Measurements from ENCODE around the gene HMGXB3.

Gene HMGXB3

GRCh38 chr5:150013931-150014330 lies 13.4 kb downstream of the HMGXB3 start:
- no peak overlapping the region for H3K4me3 ChIP-seq (ENCODE audit: low read depth, low read length)
- no peak for TF ChIP-seq CTCF (IDR thresholded peaks at IDR 0.05; ENCODE audit: control insufficient read depth, extremely low read depth, insufficient read depth)
- DNase-seq (ENCODE audit: low read depth): no peak

- DNase-seq (ENCODE audit: low read depth): no peak
- no peak overlapping the region for H3K4me3 ChIP-seq (ENCODE audit: low read depth, low read length)
- no peak for TF ChIP-seq CTCF (IDR thresholded peaks at IDR 0.05; ENCODE audit: control insufficient read depth, extremely low read depth, insufficient read depth)
Measured at GRCh38 chr5:150014456-150014855, 13.9 kb downstream of the HMGXB3 start.

- no peak for DNase-seq (ENCODE audit: low read depth)
- no peak for TF ChIP-seq CTCF (IDR thresholded peaks at IDR 0.05; ENCODE audit: control insufficient read depth, extremely low read depth, insufficient read depth)
- no peak overlapping the region for H3K4me3 ChIP-seq (ENCODE audit: low read depth, low read length)
Measured at GRCh38 chr5:150015415-150015814, 14.9 kb downstream of the HMGXB3 start.

- DNase-seq (ENCODE audit: low read depth): no peak
- no peak overlapping the region for H3K4me3 ChIP-seq (ENCODE audit: low read depth, low read length)
- no peak for TF ChIP-seq CTCF (IDR thresholded peaks at IDR 0.05; ENCODE audit: control insufficient read depth, extremely low read depth, insufficient read depth)
Measured at GRCh38 chr5:150016537-150016936, 16.0 kb downstream of the HMGXB3 start.

GRCh38 chr5:150017226-150018005 lies 16.9 kb downstream of the HMGXB3 start:
- no peak for TF ChIP-seq CTCF (IDR thresholded peaks at IDR 0.05; ENCODE audit: control insufficient read depth, extremely low read depth, insufficient read depth)
- no peak for DNase-seq (ENCODE audit: low read depth)

GRCh38 chr5:150020249-150020648 lies 19.7 kb downstream of the HMGXB3 start:
- DNase-seq (ENCODE audit: low read depth): no peak
- no peak overlapping the region for H3K4me3 ChIP-seq (ENCODE audit: low read depth, low read length)
- no peak for TF ChIP-seq CTCF (IDR thresholded peaks at IDR 0.05; ENCODE audit: control insufficient read depth, extremely low read depth, insufficient read depth)

More at GRCh38 chr5:150017226-150018005, 16.9 kb downstream of the HMGXB3 start:
- H3K4me3 ChIP-seq (ENCODE audit: low read depth, low read length): no peak overlapping the region
